ENCODE measurements around the gene EIF4E.
"Not testable (repeated sequence)": the region's sequence is repeated elsewhere in the genome, so short reads cannot be mapped to it uniquely, and the experiment has no call there.

EIF4E gene

DNA sequence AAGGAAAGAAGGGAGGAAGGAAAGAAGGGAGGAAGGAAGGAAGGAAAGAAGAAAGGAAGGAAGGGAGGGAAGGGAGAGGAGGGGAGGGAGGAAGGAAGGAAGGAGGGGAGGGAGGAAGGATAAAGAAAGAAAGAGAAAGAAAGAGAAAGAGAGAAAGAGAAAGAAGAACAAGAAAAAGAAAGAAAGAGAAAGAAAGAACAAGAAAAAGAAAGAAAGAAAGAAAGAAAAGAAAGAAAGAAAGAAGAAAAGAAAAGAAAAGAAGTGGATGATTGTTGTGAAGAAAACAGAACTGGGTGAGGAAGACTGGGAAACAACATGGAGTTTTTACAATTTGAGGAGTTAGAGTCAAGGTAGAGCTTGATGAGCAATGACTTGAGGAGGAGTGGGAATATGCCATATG, 78.0 kb downstream of the EIF4E start:
- DNase-seq = no peak
- Histone ChIP-seq H3K4me1 (no peaks in the 10 kb centered on the region), H3K27ac (no peak overlapping the region), H3K36me3 (no peaks in the 10 kb centered on the region), H3K9me3 (no peaks in the 10 kb centered on the region), H3K4me3 (no peak overlapping the region), H3K27me3 (no peaks in the 10 kb centered on the region)
- intact Hi-C loops (cut with DNase I; ENCODE audit: low total_unique reads) = no loop called here
- TF ChIP-seq, protein P1, sequence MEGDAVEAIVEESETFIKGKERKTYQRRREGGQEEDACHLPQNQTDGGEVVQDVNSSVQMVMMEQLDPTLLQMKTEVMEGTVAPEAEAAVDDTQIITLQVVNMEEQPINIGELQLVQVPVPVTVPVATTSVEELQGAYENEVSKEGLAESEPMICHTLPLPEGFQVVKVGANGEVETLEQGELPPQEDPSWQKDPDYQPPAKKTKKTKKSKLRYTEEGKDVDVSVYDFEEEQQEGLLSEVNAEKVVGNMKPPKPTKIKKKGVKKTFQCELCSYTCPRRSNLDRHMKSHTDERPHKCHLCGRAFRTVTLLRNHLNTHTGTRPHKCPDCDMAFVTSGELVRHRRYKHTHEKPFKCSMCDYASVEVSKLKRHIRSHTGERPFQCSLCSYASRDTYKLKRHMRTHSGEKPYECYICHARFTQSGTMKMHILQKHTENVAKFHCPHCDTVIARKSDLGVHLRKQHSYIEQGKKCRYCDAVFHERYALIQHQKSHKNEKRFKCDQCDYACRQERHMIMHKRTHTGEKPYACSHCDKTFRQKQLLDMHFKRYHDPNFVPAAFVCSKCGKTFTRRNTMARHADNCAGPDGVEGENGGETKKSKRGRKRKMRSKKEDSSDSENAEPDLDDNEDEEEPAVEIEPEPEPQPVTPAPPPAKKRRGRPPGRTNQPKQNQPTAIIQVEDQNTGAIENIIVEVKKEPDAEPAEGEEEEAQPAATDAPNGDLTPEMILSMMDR (IDR thresholded peaks at IDR 0.05) = no peak

DNA sequence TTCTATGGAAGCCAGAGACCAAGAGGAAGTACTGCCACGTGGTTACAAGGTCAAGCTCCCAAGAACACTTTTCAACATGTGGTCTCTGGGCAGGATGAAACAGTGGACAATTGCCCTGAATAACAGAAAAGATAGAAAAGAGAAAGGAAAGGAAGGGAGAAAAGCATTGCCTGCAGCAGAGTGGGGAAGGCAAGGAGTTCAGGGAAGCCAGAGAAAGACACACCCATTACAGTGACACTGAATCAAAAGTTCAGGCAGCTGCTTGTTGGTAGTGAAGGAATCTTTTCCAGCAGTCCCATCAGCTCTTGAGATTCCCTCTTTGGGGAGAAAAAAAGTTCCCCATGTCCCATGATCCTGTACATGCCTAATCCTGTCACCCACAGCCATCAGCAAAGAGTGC, 80.5 kb downstream of the EIF4E start:
- H3K4me1 ChIP-seq = no peaks in the 10 kb centered on the region
- H3K27me3 ChIP-seq = no peaks in the 10 kb centered on the region
- intact Hi-C loops (cut with DNase I; ENCODE audit: low total_unique reads) = no loop called here
- H3K27ac ChIP-seq = no peak overlapping the region
- DNase-seq = no peak
- no peak overlapping the region for H3K4me3 ChIP-seq
- H3K9me3 ChIP-seq = no peaks in the 10 kb centered on the region
- TF ChIP-seq, protein P1 (IDR thresholded peaks at IDR 0.05) = no peak
- no peaks in the 10 kb centered on the region for H3K36me3 ChIP-seq

DNA sequence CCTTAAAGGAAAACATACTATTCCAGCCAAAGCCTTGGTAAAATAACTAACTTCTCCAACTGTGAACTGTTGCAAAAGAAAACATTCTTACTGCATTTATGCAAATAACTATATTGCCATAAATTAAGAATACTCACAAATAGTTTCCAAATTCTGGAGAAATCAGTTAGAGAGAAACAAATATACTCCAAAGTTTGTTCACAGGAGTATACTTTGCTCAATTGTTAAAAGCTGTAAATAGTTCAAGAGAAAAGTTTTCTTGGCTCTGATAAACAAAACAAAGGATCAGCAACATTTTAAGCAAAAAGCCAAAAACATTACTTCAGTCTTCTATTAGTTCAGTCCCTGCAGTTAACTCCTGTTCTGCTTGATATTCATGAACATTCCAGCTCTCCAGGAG, 83.0 kb downstream of the EIF4E start:
- intact Hi-C loops (cut with DNase I; ENCODE audit: low total_unique reads) = no loop called here
- Histone ChIP-seq H3K4me3 (no peak overlapping the region), H3K4me1 (no peaks in the 10 kb centered on the region), H3K9me3 (no peaks in the 10 kb centered on the region), H3K36me3 (no peaks in the 10 kb centered on the region), H3K27ac (no peak overlapping the region), H3K27me3 (no peaks in the 10 kb centered on the region)
- DNase-seq = no peak
- TF ChIP-seq, protein P1 (IDR thresholded peaks at IDR 0.05) = no peak

DNA sequence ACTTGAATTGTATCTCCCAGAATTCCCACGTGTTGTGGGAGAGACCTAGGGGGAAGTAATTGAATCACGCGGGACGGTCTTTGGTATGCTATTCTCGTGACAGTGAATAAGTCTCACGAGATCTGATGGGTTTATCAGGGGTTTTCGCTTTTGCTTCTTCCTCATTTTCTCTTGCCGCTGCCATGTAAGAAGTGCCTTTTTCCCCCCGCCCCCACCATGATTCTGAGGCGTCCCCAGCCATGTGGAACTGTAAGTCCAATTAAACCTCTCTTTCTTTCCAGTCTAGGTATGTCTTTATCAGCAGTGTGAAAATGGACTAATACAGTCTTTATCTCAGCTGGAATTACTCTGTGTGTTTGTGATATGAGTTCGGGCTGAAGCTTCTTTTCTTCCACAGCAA, 86.0 kb downstream of the EIF4E start:
- intact Hi-C loops (cut with DNase I; ENCODE audit: low total_unique reads) = not testable (repeated sequence)

DNA sequence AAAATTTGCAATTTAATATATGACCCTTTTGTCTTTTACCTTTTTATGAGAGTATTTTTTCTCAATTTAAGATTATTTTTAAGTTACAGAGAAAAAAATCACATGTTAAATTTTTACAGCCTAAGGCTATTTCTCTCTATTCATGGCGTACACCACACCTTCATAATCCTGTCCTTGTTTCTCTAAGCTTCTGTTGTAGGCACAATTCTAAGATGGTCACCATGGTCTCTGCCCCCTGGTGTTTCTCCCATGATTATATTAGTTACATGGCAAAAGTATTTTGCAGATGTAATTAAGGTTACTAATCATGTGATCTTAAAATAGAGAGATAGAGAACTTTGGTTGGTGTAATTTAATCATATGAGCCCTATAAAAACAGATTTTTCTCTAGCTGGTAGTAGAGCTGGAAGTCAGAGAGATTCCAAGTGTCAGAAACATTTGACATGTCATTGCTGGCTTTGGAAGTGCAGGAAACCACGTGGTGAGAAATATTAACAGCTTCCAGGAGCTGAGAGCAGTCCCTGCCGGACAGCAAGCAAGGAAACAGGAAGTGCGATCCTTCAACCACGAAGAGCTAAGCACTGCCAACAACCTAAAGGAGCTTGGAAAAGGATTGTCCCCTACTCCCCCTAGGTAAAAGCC, 89.8 kb downstream of the EIF4E start:
- Histone ChIP-seq H3K4me3 (no peak overlapping the region), H3K4me1 (no peaks in the 10 kb centered on the region), H3K27ac (no peak overlapping the region), H3K36me3 (no peaks in the 10 kb centered on the region), H3K9me3 (no peaks in the 10 kb centered on the region), H3K27me3 (no peaks in the 10 kb centered on the region)
- intact Hi-C loops (cut with DNase I; ENCODE audit: low total_unique reads) = no loop called here
- no peak for DNase-seq
- TF ChIP-seq, protein P1 (IDR thresholded peaks at IDR 0.05) = no peak

More for the DNA sequence above, 86.0 kb downstream of the EIF4E start:
- H3K4me3 ChIP-seq, H3K27ac ChIP-seq, H3K9me3 ChIP-seq, H3K36me3 ChIP-seq, H3K27me3 ChIP-seq, DNase-seq, H3K4me1 ChIP-seq: not testable (repeated sequence)

DNA sequence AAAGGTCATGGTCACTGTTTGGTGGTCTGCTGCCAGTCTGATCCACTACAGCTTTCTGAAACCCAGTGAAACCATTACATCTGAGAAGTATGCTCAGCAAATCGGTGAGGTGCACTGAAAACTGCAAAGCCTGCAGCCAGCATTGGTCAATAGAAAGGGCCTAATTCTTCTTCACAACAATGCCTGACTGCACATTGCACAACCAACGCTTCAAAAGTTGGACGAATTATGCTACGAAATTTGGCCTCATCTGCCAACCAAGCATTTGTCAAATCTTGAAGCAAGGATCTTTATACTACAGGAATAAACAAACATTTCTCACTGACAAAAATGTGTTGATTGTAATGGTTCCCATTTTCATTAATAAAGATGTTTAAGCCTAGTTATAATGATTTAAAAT, 90.4 kb downstream of the EIF4E start:
- Histone ChIP-seq H3K4me3 (no peak overlapping the region), H3K27me3 (no peaks in the 10 kb centered on the region), H3K36me3 (no peaks in the 10 kb centered on the region), H3K9me3 (no peaks in the 10 kb centered on the region), H3K27ac (no peak overlapping the region), H3K4me1 (no peaks in the 10 kb centered on the region)
- intact Hi-C loops (cut with DNase I; ENCODE audit: low total_unique reads) = no loop called here
- DNase-seq = no peak
- TF ChIP-seq, protein P1 (IDR thresholded peaks at IDR 0.05) = no peak

Measured in tibial artery (tissue), 4 donors.